ENCODE results near the gene MDGA2.

MDGA2 gene

GRCh38 chr14:47471075-47471474, 204.3 kb downstream of the MDGA2 start:
- no peak for TF ChIP-seq CTCF (IDR thresholded peaks at IDR 0.05; ENCODE audit: unreplicated experiment in 3 of 3)
- no peaks in the 10 kb centered on the region for H3K27me3 Mint-ChIP-seq (ENCODE audit: low read depth)
- H3K4me3 Mint-ChIP-seq, result no peak overlapping the region
- no peaks in the 10 kb centered on the region for H3K36me3 Mint-ChIP-seq (ENCODE audit: low read depth)
- H3K4me1 Mint-ChIP-seq, result no peaks in the 10 kb centered on the region
- H3K9me3 Mint-ChIP-seq, result peaks cover 8% of the 10 kb centered on the region
- H3K27ac Mint-ChIP-seq, result no peak overlapping the region

GRCh38 chr14:47466916-47467315, 208.5 kb downstream of the MDGA2 start:
- no peak for TF ChIP-seq CTCF (IDR thresholded peaks at IDR 0.05; ENCODE audit: unreplicated experiment in 3 of 3)
- no peaks in the 10 kb centered on the region for H3K4me1 Mint-ChIP-seq
- H3K27ac Mint-ChIP-seq, result no peak overlapping the region
- H3K27me3 Mint-ChIP-seq (ENCODE audit: low read depth), result no peaks in the 10 kb centered on the region
- no peak overlapping the region for H3K4me3 Mint-ChIP-seq
- H3K9me3 Mint-ChIP-seq, result no peaks in the 10 kb centered on the region
- no peaks in the 10 kb centered on the region for H3K36me3 Mint-ChIP-seq (ENCODE audit: low read depth)

- no peaks in the 10 kb centered on the region for H3K9me3 Mint-ChIP-seq
- no peak for TF ChIP-seq CTCF (IDR thresholded peaks at IDR 0.05; ENCODE audit: unreplicated experiment in 3 of 3)
- H3K4me3 Mint-ChIP-seq, result no peak overlapping the region
- no peaks in the 10 kb centered on the region for H3K4me1 Mint-ChIP-seq
- H3K36me3 Mint-ChIP-seq (ENCODE audit: low read depth), result no peaks in the 10 kb centered on the region
- H3K27me3 Mint-ChIP-seq (ENCODE audit: low read depth), result no peaks in the 10 kb centered on the region
- H3K27ac Mint-ChIP-seq, result no peak overlapping the region
Measured at GRCh38 chr14:47454025-47454424, 221.4 kb downstream of the MDGA2 start.

- Mint-ChIP-seq H3K4me3 (no peak overlapping the region), H3K36me3 (ENCODE audit: low read depth) (no peaks in the 10 kb centered on the region), H3K27me3 (ENCODE audit: low read depth) (no peaks in the 10 kb centered on the region), H3K4me1 (no peaks in the 10 kb centered on the region), H3K27ac (no peak overlapping the region), H3K9me3 (no peaks in the 10 kb centered on the region)
- TF ChIP-seq CTCF (IDR thresholded peaks at IDR 0.05; ENCODE audit: unreplicated experiment in 3 of 3), result no peak
Measured at GRCh38 chr14:47447076-47447475, 228.3 kb downstream of the MDGA2 start.

GRCh38 chr14:47442211-47442610, 233.2 kb downstream of the MDGA2 start:
- H3K36me3 Mint-ChIP-seq (ENCODE audit: low read depth), result no peaks in the 10 kb centered on the region
- no peaks in the 10 kb centered on the region for H3K9me3 Mint-ChIP-seq
- peak in 2 of 3 experiments; percentile 9 to 27 for TF ChIP-seq CTCF (IDR thresholded peaks at IDR 0.05; ENCODE audit: unreplicated experiment in 3 of 3)
- H3K4me3 Mint-ChIP-seq, result no peak overlapping the region
- no peak overlapping the region for H3K27ac Mint-ChIP-seq
- H3K27me3 Mint-ChIP-seq (ENCODE audit: low read depth), result no peaks in the 10 kb centered on the region
- H3K4me1 Mint-ChIP-seq, result peaks cover 20% of the 10 kb centered on the region

GRCh38 chr14:47439953-47440352, 235.5 kb downstream of the MDGA2 start:
- H3K4me1 Mint-ChIP-seq, result peaks cover 26% of the 10 kb centered on the region
- peak overlapping the region in 1 of 3 experiments; percentile 33 for H3K27ac Mint-ChIP-seq
- H3K4me3 Mint-ChIP-seq, result no peak overlapping the region

More at GRCh38 chr14:47439953-47440352, 235.5 kb downstream of the MDGA2 start:
- H3K36me3 Mint-ChIP-seq (ENCODE audit: low read depth), result no peaks in the 10 kb centered on the region
- H3K27me3 Mint-ChIP-seq (ENCODE audit: low read depth), result no peaks in the 10 kb centered on the region
- no peaks in the 10 kb centered on the region for H3K9me3 Mint-ChIP-seq
- no peak for TF ChIP-seq CTCF (IDR thresholded peaks at IDR 0.05; ENCODE audit: unreplicated experiment in 3 of 3)
